Cortex of kidney (tissue), 1 donor: ENCODE data around the gene LITAFD.
"Not testable (repeated sequence)": the region's sequence is repeated elsewhere in the genome, so short reads cannot be mapped to it uniquely, and the experiment has no call there.

ENCODE experiments used
- DNase-seq: peaks from one replicate; lab custom pipeline; 2025; lab: John Stamatoyannopoulos, UW

LITAFD gene

DNA sequence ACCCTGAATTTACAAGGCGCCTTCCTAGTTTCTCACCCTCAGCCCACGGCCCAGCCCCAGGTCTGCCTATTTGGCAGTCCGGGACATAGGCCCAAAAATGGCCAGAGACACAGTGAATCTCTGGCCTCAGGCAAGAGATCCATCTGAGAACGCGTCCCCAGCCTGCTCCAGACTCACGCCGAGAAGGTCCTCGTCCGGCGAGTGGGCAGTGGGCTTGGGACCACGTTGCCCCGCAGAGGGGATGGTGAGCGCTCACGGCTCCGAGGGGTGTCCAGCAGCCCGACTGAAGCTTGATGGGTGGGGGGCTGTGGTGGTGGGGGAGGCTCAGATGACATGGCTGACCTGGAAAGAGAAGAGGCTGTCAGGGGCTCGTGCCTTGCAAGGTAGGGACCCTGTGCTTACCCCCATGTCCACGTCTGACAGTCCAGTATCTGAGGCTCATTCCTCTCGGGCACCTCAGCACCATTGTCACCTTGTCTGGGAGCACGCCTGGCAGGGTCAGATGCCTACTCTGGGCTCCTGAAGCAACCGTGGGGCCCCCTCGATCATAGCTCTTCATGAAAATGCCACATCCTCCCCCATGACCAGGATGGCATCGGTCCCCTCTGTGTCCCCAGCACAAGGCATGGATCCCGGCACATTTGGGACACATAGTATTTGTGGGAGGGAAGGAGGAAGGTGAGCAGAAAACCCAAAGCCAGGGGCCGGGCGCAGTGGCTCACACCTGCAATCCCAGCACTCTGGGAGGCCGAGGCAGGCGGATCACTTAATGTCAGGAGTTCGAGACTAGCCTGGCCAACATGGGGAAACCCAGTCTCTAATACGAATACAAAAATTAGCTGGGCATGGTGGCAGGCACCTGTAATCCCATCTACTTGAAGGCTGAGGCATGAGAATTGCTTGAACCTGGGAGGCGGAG lies 22.9 kb upstream of the LITAFD start:
- no peak for DNase-seq

DNA sequence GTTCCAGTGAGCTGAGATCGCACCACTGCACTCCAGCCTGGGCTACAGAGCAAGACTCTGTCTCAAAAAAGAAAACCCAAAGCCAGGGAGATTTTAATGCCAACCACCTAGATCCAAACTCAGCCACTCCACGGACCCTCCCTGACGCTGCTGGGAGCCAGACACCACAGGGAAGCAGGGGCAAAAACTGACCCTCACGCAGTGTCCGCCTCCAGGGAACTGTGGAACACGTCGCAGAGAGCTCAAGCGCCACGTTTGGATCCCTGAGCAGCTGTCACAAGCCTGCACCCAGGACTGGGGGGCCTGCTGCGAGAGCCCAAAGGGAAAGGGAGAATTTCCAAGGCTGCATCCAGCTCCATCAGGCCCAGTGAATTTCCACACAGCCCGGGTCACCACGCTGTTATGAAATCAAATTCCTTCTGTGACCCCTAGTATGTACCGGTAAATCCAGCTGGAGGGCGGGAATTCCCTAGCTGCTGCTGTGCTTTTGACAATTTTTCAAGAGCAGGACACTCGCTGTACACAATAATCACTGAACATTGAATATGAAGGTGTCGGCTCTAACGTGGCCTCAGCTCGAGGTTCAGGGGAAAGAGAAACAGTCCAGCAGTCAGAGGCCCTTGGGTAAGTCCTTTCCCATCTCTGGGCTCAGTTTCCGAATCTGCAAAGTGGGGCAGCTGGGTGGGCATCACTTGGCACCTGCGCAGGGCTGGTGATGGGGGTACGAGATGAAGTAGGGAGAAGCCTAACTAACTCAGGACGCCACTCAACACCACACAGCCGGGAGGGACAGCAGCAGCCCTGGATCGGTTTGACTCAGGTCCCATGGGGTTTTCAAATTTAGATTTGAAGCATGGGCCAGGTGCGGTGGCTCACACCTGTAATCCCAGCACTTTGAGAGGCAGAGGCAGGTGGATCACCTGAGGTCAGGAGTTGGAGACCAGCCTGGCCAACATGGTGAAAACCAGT lies 22.0 kb upstream of the LITAFD start:
- DNase-seq, result no peak

DNA sequence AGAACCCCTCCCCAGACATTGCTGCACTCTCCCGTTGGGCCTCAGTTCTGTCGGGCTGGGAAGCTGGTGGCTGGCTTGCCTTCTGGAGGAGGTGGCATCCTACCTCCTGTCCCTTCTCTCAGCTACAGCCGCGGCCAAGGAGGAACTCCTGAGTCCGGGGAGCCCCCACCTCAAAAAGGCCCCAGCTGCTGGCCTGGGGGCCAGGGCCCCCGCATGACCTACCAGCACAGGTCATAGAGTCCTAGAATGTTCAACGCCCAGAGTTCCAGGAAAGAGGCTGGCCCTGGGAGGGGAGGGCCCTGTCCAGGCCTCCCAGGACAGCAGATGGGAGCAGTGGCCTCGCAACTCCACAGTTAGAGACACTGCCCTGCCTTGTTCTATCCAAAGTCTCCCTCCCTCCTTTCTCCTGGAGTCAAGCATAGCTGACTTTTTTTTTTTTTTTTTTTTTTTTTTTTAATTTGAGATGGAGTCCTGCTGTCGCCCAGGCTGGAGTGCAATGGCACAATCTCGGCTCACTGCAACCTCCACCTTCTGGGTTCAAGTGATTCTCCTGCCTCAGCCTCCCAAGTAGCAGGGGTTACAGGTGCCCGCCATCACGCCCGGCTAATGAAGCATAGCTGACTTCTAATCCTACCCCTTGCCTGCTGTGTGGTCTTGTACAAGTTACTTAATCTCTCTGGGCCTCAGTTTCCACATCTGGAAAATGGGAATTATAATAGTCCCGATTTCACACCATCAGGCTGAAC lies 20.4 kb upstream of the LITAFD start:
- no peak for DNase-seq

- no peak for DNase-seq
Measured at GRCh38 chr16:8862309-8863130, 19.6 kb upstream of the LITAFD start.

DNA sequence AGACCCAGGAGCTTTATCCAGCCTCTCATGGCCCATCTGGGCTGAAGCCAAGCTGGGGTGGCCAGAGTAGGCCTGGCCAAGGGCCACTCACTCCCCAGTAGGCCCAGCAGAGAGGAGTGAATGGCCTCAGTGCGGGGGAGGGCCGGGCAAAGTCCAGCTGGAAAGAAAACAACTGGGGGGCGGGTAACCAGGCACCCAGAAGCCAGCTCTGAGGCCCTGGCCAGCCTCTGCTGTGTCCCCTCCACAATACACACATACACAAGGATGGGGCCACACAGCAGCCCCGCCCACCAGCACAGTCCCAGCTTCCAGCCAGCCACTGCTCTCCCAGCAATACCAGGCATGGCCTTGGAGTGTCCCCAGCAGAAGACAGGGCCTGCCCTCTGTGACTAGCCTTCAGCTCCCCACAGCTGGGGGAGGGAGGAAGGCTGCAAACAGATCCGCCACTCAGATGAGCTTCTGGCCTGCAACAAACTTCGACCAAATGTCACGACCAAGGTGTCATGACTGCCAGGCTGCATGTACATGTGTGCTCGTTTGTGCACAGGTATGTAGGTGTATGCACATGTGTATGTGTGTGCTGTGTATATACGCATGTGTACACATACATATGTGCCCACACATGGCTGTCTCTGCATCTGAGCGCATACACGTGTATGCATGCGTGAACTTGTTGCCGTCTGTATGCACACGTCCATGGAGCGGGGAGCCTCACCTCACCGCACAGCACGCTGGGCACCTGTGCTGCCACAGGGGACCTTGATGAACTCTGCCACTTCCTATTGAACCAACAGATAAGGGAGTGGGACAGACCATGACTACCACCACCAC lies 18.3 kb upstream of the LITAFD start:
- DNase-seq, result no peak

GRCh38 chr16:8864480-8865110 lies 17.6 kb upstream of the LITAFD start:
- DNase-seq, result no peak

- no peak for DNase-seq
Measured at GRCh38 chr16:8865145-8865882, 16.8 kb upstream of the LITAFD start.

DNA sequence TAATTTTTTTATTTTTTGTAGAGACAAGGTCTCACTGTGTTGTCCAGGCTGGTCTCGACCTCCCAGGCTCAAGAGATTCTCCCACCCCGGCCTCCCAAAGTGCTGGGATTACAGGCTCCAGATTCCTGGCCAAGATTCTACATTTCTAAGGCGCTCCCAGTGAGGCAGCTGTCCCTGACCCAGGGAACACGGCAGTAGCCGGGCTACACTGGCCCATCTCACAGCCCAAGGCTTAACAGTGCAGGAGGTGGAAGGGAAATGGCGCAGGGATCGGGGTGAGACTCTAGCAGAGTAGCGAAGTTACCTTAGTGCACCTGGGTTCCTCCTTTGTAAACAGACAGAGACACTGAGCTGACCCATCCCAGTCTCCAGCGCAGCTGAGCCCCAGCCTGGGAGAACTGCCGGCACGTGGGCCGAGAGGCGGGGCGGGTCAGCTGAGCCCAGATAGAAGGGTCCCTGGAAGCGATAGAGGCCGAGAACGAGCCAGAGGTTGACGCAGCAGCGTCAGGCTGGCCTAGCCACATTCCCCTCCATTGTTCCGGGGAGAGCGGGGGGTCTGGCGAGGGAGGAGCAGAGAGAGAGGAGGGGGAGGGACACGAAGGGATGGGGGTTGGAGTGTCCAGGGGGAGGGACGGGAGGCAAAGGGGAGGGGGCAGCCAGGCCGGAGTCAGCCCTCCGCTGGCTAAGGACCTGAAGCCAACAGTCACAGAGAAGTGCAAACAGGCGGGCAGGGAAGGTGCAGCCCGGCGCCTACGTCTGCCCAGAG lies 15.8 kb upstream of the LITAFD start:
- no peak for DNase-seq

GRCh38 chr16:8866884-8867215 lies 15.3 kb upstream of the LITAFD start:
- no peak for DNase-seq

DNA sequence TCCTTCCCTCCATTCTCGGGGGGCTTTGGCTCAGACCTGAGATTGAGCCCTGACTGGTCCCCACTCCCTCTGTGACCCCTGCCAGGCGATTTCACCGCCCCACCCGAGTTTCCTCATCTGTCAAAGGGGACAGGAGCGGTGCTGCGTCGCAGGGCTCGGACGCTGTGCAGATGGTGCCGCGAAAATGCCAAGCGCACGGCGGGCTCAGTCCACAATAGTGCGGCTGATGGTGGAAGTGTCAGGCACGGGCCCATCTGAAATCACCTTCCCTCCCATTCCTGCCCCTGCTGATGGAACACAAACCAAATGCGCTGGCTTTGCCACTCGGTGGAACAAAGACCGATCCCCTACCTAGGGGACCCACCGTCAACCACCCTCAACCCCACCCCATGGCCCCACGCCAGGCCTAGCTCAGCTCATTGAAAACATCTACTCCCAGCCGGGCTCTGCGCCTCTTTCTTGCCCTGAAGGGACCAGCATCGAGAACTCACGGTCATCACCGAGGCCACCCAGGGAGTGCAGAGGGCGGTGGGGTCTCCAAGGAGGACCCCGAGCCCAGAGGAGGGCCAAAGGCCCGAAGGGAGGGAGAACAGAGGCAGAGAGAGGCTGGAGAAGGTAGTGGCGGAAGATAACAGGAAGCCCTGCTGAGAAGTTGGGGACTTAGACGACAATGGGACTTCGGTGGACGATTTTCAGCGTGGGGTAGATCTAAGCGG lies 14.8 kb upstream of the LITAFD start:
- DNase-seq, result no peak

DNA sequence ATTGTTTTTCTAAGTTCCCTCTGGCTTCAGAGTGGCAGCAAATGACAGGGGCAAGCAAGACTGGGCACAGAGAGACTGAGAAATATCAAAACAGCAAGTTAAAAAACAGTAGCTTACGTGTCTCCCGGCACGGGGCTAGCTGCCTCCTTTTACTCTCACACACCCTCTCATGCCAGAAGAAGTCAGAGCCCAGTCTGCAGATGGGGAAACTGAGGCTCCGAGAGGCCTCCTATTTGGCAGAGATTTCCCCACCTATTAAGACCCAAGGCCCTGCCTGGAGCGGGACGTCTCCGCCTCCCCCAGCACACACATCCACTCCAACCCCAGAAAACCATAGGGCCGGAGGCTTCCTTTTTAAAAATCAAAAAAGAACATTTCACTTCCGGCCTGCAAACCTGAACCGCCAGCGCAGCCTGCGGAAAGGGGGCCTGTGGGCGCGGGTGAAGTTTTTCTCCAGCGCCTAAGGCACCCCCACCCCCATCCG lies 14.2 kb upstream of the LITAFD start:
- no peak for DNase-seq

DNA sequence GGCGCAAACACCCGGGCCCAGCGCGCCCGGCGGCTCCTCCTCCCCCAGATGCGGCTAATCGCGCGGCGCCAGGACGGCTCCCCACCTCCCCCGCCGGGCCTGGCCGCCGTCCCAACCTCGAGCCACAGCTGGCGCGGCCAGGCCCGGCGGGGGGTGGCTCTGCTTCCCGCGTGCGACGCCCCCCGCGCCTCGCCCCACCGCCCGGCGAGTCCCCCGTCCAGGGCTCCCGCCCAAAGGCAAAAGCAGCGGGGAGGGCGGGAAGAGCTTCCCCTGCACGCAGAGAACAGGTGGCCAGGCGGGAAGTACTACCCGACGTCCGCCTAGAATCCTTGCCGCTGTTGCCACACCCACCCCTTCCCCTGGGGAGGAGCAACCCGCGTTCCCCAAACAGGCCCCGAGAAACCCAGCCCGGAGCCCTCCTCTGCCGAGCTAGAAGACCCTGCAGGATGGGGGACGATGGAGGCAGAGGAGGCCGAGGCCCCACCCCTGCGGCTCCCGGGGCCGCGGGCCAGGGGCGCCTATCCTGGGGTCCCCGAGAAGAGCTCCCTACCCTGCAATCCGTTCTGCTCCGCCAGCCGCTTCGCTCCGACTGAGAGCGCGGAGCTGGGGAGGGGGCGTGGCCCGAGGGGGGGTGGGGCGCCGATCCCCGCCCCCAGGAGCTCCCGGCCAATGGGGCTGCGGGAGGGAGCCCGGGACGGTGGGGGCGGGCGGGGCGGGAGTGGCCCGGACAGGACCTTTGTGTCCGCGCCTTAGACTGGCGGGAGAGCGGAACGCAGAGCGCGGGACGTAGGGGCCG lies 13.5 kb upstream of the LITAFD start, which contains the start of gene CARHSP1:
Gene CARHSP1, minus strand, starts transcription at position 591 of the 796 bp plus-strand sequence. CDS start 9,678 bp downstream, outside the sequence.
- peak; percentile 17 for DNase-seq

DNA sequence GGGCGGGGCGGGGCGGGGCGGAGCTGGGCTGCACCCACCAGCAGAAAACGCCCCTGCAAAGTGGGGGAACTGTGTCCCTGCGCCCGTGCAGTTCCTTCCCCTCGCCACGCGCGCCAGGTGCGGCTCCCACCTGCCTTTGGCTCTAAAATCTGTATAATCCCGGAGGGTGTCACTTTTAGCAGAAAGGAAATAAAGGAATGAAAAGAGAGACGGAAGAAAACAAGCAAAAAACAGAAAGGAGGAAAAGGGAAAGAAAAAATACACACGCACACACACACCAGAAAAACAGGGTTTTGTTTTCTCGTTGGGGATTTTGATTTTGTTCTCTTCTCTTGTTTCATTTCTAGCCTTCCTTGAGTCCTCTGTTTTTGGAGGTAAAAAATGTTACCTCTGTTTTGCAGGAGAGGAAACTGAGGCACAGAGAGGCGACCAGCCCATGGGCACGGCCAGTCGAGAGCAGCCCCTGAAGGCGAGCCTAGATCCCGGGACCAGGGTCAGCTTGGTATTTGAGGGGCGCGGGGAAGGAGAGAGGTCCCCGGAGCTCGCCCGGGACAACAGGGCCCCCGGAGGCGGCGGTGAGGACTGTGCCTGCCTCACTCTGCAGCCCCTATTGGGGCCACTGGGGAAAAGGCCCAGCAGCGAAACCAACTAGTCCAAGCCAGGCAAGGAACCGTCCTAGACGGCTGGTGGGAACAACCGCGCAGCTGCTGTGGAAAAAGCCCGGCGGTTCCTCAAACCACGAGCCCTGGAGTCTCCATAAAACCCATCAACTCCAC lies 12.8 kb upstream of the LITAFD start:
- DNase-seq, result no peak

DNA sequence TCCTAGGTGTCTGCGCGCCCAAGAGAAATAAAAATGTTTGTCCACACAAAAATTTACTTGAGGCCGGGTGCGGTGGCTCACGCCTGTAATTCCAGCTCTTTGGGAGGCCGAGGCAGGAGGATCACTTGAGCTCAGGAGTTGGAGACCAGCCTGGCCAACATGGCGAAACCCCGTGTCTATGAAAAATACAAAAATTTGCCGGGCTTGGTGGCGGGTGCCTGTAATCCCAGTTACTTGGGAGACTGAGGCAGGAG lies 12.2 kb upstream of the LITAFD start:
- not testable (repeated sequence) for DNase-seq

DNA sequence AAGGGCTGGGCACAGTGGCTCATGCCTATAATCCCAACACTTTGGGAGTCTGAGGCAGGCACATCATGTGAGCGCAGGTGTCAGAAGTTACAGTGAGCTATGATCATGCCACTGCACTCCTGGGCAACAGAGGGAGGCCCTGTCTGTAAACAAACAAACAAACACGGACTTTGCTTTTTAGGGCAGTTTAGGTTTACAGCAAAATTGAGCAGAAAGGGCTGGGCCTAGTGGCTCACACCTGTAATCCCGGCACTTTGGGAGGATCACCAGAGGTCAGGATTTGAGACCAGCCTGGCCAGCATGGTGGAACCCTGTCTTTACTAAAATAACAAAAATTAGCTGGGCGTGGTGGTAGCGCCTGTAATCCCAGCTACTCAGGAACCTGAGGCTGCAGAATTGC lies 10.1 kb upstream of the LITAFD start:
- DNase-seq, result no peak
